Fibroblast of lung (primary cell): ENCODE measurements around the gene PLA2G4B. TPM values are rescaled to one million over a fixed set of nuclear protein-coding genes. Genes with fewer than 3 reads are reported as not detected.
A peak's percentile ranks its signal among the peaks of the same experiment; 100 is the strongest.

Experiments used
- DNase-seq, 2 donors: peaks; one replicate each; pipeline versions ENCODE4 v3.0.0 to v3.0.0-alpha.2; 2010; ENCODE audit warnings: low read depth in 2 of 2
- H2AFZ ChIP-seq: 2 replicates; pipeline ENCODE4 v1.5.1; 2012; ENCODE audit warnings: low read length, control low read depth, inconsistent platforms
- H3K27ac ChIP-seq: 2 replicates; pipeline ENCODE4 v1.5.1; 2011; ENCODE audit warnings: low read length, control low read depth; ENCODE audit not compliant: insufficient read depth
- H3K27me3 ChIP-seq: 2 replicates; pipeline ENCODE4 v1.5.1; 2011; ENCODE audit warnings: mild to moderate bottlenecking, low read length; ENCODE audit not compliant: control insufficient read depth, insufficient read depth
- H3K36me3 ChIP-seq: 2 replicates; pipeline ENCODE4 v1.5.1; 2011; ENCODE audit warnings: low read length; ENCODE audit not compliant: control insufficient read depth, insufficient read depth
- H3K4me1 ChIP-seq: 2 replicates; pipeline ENCODE4 v1.5.1; 2011; ENCODE audit warnings: low read length; ENCODE audit not compliant: control insufficient read depth, insufficient read depth; ENCODE audit errors: extremely low read depth
- H3K4me2 ChIP-seq: 2 replicates; pipeline ENCODE4 v1.5.1; 2011; ENCODE audit warnings: low read length, control low read depth; ENCODE audit not compliant: insufficient read depth; ENCODE audit errors: extremely low read depth
- H3K4me3 ChIP-seq, 4 experiments: fragments of 200-600 bp in 1 of 4; sonication (generic) in 1 of 4; replicated peaks in 1 of 4; 2 replicates each; pipeline ENCODE4 v1.5.1; 2011 to 2016; ENCODE audit warnings: low read length in 4 of 4, low read depth in 3 of 4, mild to moderate bottlenecking in 3 of 4, control low read depth in 2 of 4, inconsistent platforms in 1 of 4, mixed read lengths in 1 of 4; ENCODE audit not compliant: insufficient read depth in 1 of 4; ENCODE audit errors: control extremely low read depth in 1 of 4
- H3K79me2 ChIP-seq: 2 replicates; pipeline ENCODE4 v1.5.1; 2012; ENCODE audit warnings: mild to moderate bottlenecking, low read length, inconsistent platforms; ENCODE audit not compliant: control insufficient read depth, insufficient read depth
- H3K9ac ChIP-seq: 2 replicates; pipeline ENCODE4 v1.5.1; 2011; ENCODE audit warnings: mild to moderate bottlenecking, low read length, control low read depth; ENCODE audit not compliant: insufficient read depth
- H3K9me3 ChIP-seq: 2 replicates; pipeline ENCODE4 v1.5.1; 2012; ENCODE audit warnings: low read depth, low read length; ENCODE audit not compliant: control insufficient read depth, insufficient read depth
- H4K20me1 ChIP-seq: 2 replicates; pipeline ENCODE4 v1.5.1; 2011; ENCODE audit warnings: low read length; ENCODE audit not compliant: control insufficient read depth, insufficient read depth; ENCODE audit errors: extremely low read depth
- EZH2 ChIP-seq: IDR thresholded peaks from 2 replicates; pipeline ENCODE4 v1.5.1; 2012; ENCODE audit warnings: low read length, control low read depth, mild to moderate bottlenecking; ENCODE audit errors: missing control alignments
- polyA plus RNA-seq, 2 donors: library from polyadenylated mRNA; depleted of rRNA in 1 of 2; stranded (reverse) in 1 of 2; unstranded in 1 of 2; fragments of >200 nt; gene quantifications; 2 replicates each; pipeline ENCODE4 v1.2.1, GENCODE V29; 2011 to 2012; ENCODE audit warnings: missing spikeins in 1 of 2
- total RNA-seq: library from RNA; depleted of rRNA; stranded (reverse); fragments of >200 nt; gene quantifications from 2 replicates; pipeline ENCODE4 v1.2.1, GENCODE V29; 2014
- TF ChIP-seq, protein P1 (sequence below), 2 donors: IDR thresholded peaks in 1 of 2; conservative IDR thresholded peaks in 1 of 2; 1 replicate in 1 of 2; 2 replicates in 1 of 2; pipeline ENCODE4 v1.5.1; 2011 to 2012; ENCODE audit warnings: low read length in 2 of 2, control low read depth in 1 of 2, inconsistent platforms in 1 of 2, low read depth in 1 of 2, mild to moderate bottlenecking in 1 of 2

Gene PLA2G4B
- total and polyA plus RNA-seq, 2 donors (not counting 1 experiment from before 2014, with no cell fraction given): 0.99 to 1.2 TPM

DNA sequence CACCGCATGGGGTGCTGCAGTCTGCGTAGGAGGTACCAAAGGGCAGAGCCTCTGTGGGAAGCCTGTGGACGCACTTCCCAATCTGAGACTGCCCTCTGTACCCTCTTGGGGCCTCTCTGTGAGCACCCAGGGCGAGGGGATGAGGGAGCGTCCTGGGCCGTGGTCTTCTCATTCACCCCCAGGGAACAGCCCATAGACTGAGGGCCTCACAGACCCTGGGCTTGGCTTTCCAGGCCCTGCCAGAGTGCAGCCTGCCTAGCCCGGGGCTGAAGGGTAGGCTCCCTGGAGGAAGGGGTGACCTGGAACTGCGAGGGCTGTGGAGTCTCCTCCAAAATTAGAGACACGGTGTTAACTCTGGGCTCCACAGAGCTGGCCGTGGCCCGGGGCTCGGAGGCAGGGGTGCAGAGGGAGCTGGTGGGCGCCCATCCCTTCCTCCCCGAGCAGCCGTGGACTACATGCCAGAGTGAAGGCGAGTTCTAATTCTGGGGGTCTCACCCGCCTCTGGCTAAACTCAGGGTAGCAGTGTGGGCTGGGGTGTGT lies 55.7 kb downstream of the PLA2G4B start:
- Histone ChIP-seq H3K4me1 (peaks cover 11% of the 10 kb centered on the region), H4K20me1 (no peaks in the 10 kb centered on the region), H3K4me2 (no peak overlapping the region), H3K79me2 (no peaks in the 10 kb centered on the region), H3K27ac (no peak overlapping the region), H3K36me3 (peaks cover 2% of the 10 kb centered on the region), H2AFZ (no peak overlapping the region), H3K4me3 (no peak overlapping the region), H3K9ac (no peak overlapping the region), H3K9me3 (no peaks in the 10 kb centered on the region), H3K27me3 (no peaks in the 10 kb centered on the region)
- TF ChIP-seq, protein P1, sequence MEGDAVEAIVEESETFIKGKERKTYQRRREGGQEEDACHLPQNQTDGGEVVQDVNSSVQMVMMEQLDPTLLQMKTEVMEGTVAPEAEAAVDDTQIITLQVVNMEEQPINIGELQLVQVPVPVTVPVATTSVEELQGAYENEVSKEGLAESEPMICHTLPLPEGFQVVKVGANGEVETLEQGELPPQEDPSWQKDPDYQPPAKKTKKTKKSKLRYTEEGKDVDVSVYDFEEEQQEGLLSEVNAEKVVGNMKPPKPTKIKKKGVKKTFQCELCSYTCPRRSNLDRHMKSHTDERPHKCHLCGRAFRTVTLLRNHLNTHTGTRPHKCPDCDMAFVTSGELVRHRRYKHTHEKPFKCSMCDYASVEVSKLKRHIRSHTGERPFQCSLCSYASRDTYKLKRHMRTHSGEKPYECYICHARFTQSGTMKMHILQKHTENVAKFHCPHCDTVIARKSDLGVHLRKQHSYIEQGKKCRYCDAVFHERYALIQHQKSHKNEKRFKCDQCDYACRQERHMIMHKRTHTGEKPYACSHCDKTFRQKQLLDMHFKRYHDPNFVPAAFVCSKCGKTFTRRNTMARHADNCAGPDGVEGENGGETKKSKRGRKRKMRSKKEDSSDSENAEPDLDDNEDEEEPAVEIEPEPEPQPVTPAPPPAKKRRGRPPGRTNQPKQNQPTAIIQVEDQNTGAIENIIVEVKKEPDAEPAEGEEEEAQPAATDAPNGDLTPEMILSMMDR (conservative IDR thresholded peaks at IDR 0.05 in 1 of 2, IDR thresholded peaks at IDR 0.05 in 1 of 2; ENCODE audit: low read depth in 1 of 2, low read length in 2 of 2): no peak
- TF ChIP-seq EZH2: no peak
- no peak for DNase-seq

DNA sequence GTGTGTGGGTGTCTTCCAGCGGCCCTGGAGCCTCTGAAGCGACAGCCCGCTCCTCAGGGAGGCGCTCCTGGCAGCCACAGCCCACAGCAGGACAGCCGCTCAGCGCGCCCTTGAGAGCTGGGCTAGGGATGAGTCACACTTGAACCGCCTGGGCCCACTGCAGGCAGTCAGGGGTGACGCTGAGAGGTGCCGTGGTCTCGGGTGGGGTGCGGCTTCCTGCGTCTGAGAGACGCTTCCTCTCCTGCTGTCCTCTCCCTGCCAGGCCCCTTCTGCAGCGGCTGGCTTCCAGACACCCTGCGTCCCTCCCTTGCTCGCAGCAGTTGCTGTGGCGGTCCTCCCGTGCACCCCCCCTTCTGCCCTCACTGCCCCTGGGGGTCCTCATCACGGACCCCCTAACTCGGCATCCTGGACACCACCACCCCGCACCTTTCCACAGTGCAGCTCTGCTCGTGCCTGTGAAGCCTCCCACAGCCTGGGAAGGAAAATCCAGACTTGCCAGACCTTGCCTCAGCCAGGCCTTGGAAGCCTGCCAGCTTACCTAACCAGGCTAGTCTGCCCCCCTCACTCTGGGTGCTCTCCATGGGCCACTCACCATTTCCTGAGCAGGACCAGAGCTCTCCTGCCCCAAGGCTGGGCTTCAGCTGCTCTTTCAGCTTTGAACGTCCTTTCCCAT lies 56.3 kb downstream of the PLA2G4B start:
- peaks cover 2% of the 10 kb centered on the region for H3K36me3 ChIP-seq
- peaks cover 11% of the 10 kb centered on the region for H3K4me1 ChIP-seq
- TF ChIP-seq, protein P1 (conservative IDR thresholded peaks at IDR 0.05 in 1 of 2, IDR thresholded peaks at IDR 0.05 in 1 of 2; ENCODE audit: low read depth in 1 of 2, low read length in 2 of 2): peak in 1 of 2 donors; percentile 6
- TF ChIP-seq EZH2: no peak
- H3K4me3 ChIP-seq: no peak overlapping the region
- H4K20me1 ChIP-seq: no peaks in the 10 kb centered on the region
- DNase-seq: peak; percentile 68 to 83
- H3K79me2 ChIP-seq: no peaks in the 10 kb centered on the region
- H3K9ac ChIP-seq: no peak overlapping the region
- peak overlapping the region; percentile 36 for H3K27ac ChIP-seq
- H2AFZ ChIP-seq: no peak overlapping the region
- no peaks in the 10 kb centered on the region for H3K27me3 ChIP-seq
- H3K4me2 ChIP-seq: no peak overlapping the region
- H3K9me3 ChIP-seq: no peaks in the 10 kb centered on the region

DNA sequence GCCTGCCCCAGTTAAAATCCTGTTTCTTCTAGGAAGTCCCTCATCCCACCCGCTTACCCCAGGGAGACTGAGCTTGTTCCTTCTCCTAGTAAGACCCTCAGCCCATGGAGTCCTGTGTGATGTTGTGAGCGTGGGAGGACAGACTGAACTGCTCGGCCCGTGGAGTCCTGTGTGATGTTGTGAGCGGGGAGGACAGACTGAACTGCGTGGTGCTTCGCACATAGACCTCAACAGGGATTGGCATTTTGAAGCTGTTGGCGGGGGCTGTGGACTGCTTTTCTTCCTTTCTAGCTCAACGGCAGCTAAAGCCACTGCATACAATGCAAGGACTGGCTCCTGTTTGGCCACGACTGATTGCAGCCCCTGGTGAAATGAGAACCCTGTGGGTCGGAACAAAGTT lies 56.8 kb downstream of the PLA2G4B start:
- Histone ChIP-seq H3K27me3 (no peaks in the 10 kb centered on the region), H3K27ac (no peak overlapping the region)
- no peak for TF ChIP-seq EZH2
- TF ChIP-seq, protein P1 (conservative IDR thresholded peaks at IDR 0.05 in 1 of 2, IDR thresholded peaks at IDR 0.05 in 1 of 2; ENCODE audit: low read depth in 1 of 2, low read length in 2 of 2): no peak

More for the DNA sequence above, 56.8 kb downstream of the PLA2G4B start:
- Histone ChIP-seq H3K4me1 (peaks cover 11% of the 10 kb centered on the region), H3K79me2 (no peaks in the 10 kb centered on the region), H3K9me3 (no peaks in the 10 kb centered on the region), H4K20me1 (no peaks in the 10 kb centered on the region), H3K4me3 (no peak overlapping the region), H3K4me2 (no peak overlapping the region), H3K9ac (no peak overlapping the region), H2AFZ (no peak overlapping the region), H3K36me3 (peaks cover 4% of the 10 kb centered on the region)
- no peak for DNase-seq
